AG04449 (cell line): ENCODE measurements around the gene ANKRD9.

Source experiments
- CTCF ChIA-PET: fragments of 350-600 bp; formaldehyde crosslinking; extraction: SDS; loops from one replicate; lab custom pipeline; 2021; ENCODE audit warnings: antibody characterized with exemption; lab: Yijun Ruan, JAX
- POLR2A ChIA-PET: fragments of 400-600, 350-600 bp; formaldehyde crosslinking; extraction: SDS; loops from one replicate; lab custom pipeline; 2020; ENCODE audit warnings: antibody characterized with exemption, inconsistent platforms; lab: Yijun Ruan, JAX
- DNase-seq: peaks from one replicate; pipeline ENCODE4 v3.0.0-alpha.2; 2010; ENCODE audit warnings: low read depth, low spot score
- H3K4me3 ChIP-seq: 2 replicates; pipeline ENCODE4 v1.5.1; 2011; ENCODE audit warnings: low read depth, mild to moderate bottlenecking, control low read depth, low read length
- CTCF ChIP-seq: IDR thresholded peaks from one replicate; pipeline ENCODE4 v1.5.1; 2011; ENCODE audit warnings: mild to moderate bottlenecking, moderate library complexity, low read length, control low read depth, inconsistent platforms; ENCODE audit not compliant: insufficient read depth; ENCODE audit errors: missing control alignments

Gene ANKRD9

DNA sequence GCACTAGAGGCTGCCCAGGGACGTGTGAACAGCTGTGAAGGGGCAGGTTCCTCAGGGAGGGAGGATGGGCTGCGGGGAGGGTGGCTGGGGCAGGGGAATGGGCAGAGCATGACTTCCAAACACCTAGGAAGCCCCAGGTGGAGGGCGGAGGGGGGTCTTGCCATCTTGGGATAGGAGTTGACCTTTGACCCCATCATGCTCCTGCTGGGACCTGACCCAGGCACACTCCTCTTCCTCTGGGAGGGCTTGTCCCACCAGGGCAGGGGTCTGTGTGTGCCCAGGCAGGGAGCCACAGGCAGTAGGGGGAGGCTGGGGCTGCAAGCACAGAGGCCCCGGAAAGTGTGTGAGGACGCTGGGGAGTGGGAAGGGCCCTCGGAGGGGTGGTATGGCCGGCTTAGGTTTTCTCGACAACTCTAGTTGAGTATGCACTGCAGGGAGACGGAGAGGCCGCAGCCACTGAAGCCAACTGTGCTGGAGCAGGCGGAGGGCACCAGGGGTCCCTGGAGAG lies 3.3 kb upstream of the ANKRD9 start:
- DNase-seq, result no peak
- no peak overlapping the region for H3K4me3 ChIP-seq
- ChIA-PET POLR2A (no interaction called here), CTCF (interaction anchor here (3.6 kb wide), 1 partner anchor 11 kb away, joined by 16 read pairs; no protein-coding TSS in a partner anchor)
- TF ChIP-seq CTCF, result no peak

DNA sequence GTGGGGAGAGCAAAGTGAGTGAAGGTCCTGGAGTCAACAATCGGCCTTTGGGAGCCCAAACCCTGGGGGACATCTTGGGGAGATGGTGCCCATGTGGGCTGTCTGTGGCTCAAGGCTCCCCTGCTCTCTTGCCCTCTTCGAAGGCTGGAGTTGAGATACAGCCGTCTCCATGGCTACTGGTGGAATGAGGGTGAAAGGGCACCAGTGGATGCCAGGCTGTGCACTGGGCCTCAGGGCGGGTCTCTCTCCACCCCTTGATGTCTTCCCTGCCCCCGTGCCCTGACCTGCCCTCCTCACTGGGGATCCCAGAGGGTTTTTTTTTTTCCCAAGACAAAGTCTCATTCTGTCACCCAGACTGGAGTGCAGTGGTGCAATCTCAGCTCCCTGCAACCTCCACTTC lies 2.0 kb upstream of the ANKRD9 start:
- TF ChIP-seq CTCF, result no peak
- POLR2A ChIA-PET, result no interaction called here
- H3K4me3 ChIP-seq, result no peak overlapping the region
- no peak for DNase-seq
- CTCF ChIA-PET, result interaction anchor here (0.9 to 3.6 kb wide), 3 partner anchors 11 to 74 kb away, joined by 4 to 24 read pairs (median 16); no protein-coding TSS in a partner anchor

- no peak for TF ChIP-seq CTCF
- H3K4me3 ChIP-seq, result no peak overlapping the region
- CTCF ChIA-PET, result interaction anchor here (0.9 to 3.6 kb wide), 4 partner anchors 8 to 73 kb away, joined by 4 to 24 read pairs (median 10); no protein-coding TSS in a partner anchor
- POLR2A ChIA-PET, result no interaction called here
- no peak for DNase-seq
Measured at GRCh38 chr14:102510616-102511520, 1.3 kb upstream of the ANKRD9 start.

GRCh38 chr14:102508774-102509745 lies 516 bp downstream of the ANKRD9 start:
- DNase-seq, result no peak
- POLR2A ChIA-PET, result no interaction called here
- CTCF ChIA-PET, result interaction anchor here (1.1 to 3.6 kb wide), 6 partner anchors 9 to 72 kb away, joined by 3 to 24 read pairs (median 10); no protein-coding TSS in a partner anchor
- no peak for TF ChIP-seq CTCF
- peak overlapping the region; percentile 58 for H3K4me3 ChIP-seq

DNA sequence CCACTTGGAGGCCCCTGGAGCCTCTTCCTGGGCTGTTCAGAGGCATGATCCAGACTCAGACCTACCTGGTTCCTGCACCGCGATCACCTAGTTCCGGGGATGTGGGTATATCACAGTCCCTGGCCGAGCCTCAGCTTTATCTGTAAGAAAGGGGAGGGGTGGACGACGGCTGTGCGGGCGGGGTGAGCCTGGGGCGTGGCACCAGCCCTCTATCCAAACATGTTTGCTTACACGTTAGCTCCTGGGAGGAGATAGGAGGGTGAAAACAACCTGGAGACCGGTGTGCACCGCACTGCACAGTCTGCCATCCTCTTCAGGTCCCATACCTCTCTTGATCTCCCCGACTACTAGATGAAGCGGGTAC lies 1.2 kb downstream of the ANKRD9 start:
- POLR2A ChIA-PET, result no interaction called here
- no peak for DNase-seq
- CTCF ChIA-PET, result interaction anchor here (0.9 to 1.8 kb wide), 6 partner anchors 8 to 71 kb away, joined by 3 to 10 read pairs (median 4); no protein-coding TSS in a partner anchor
- peak overlapping the region; percentile 58 for H3K4me3 ChIP-seq
- TF ChIP-seq CTCF, result no peak
